ENCODE measurements around the gene STK38L. TPM values are rescaled to one million over a fixed set of nuclear protein-coding genes. Genes with fewer than 3 reads are reported as not detected.

The STK38L gene
- total RNA-seq, 1 experiment from 2014 or later = 25.2 TPM

- ChIA-PET CTCF (no interaction called here), POLR2A (no interaction called here)
- BruUV-seq (replicated peaks) = no TSS peak
- in situ Hi-C loops (cut with HindIII; ENCODE audit: low pct_unique_long_range_greater_than_20kb, low sequenced_read_pairs) = no loop called here
- intact Hi-C loops (cut with micrococcal nuclease; ENCODE audit: unreplicated experiment) = no loop called here
- Histone ChIP-seq H3K27ac (ENCODE audit: low read length) (no peak overlapping the region), H3K27me3 (ENCODE audit: control insufficient read depth, insufficient read depth, low read length) (no peaks in the 10 kb centered on the region), H3K4me1 (ENCODE audit: control insufficient read depth, insufficient read depth, low read length) (peaks cover 7% of the 10 kb centered on the region; the same call in 1 of the 2 replicates), H3K9me3 (ENCODE audit: control insufficient read depth, insufficient read depth, low read depth, low read length) (no peaks in the 10 kb centered on the region), H3K4me3 (ENCODE audit: low read depth in 2 of 2, low read length in 2 of 2) (no peak overlapping the region), H3K36me3 (ENCODE audit: control insufficient read depth, insufficient read depth, low read length) (no peaks in the 10 kb centered on the region)
- DNase-seq (ENCODE audit: low read depth, low spot score) (peak; percentile 5), ATAC-seq (peak; percentile 68)
- TF ChIP-seq CTCF (IDR thresholded peaks at IDR 0.05) (no peak), POLR2AphosphoS5 (IDR thresholded peaks at IDR 0.05; ENCODE audit: low read depth, low read length) (no peak), REST (IDR thresholded peaks at IDR 0.05; ENCODE audit: insufficient read depth in 1 of 2, low read depth in 2 of 2, low read length in 1 of 2) (no peak), SIN3A (IDR thresholded peaks at IDR 0.05; ENCODE audit: borderline replicate concordance, insufficient read depth, low read depth, low read length) (no peak), TCF7L2 (IDR thresholded peaks at IDR 0.05; ENCODE audit: low read depth, low read length) (no peak)
Observed at GRCh38 chr12:27277846-27278260, 33.8 kb downstream of the STK38L start.

GRCh38 chr12:27279826-27280225 lies 35.7 kb downstream of the STK38L start:
- no peak for ATAC-seq
- Histone ChIP-seq H3K36me3 (ENCODE audit: control insufficient read depth, insufficient read depth, low read length) (no peaks in the 10 kb centered on the region), H3K9me3 (ENCODE audit: control insufficient read depth, insufficient read depth, low read depth, low read length) (no peaks in the 10 kb centered on the region), H3K4me1 (ENCODE audit: control insufficient read depth, insufficient read depth, low read length) (peaks cover 7% of the 10 kb centered on the region; the same call in 1 of the 2 replicates), H3K27ac (ENCODE audit: low read length) (no peak overlapping the region), H3K27me3 (ENCODE audit: control insufficient read depth, insufficient read depth, low read length) (no peaks in the 10 kb centered on the region), H3K4me3 (ENCODE audit: low read depth in 2 of 2, low read length in 2 of 2) (no peak overlapping the region)
- in situ Hi-C loops (cut with HindIII; ENCODE audit: low pct_unique_long_range_greater_than_20kb, low sequenced_read_pairs) = no loop called here
- intact Hi-C loops (cut with micrococcal nuclease; ENCODE audit: unreplicated experiment) = no loop called here
- CTCF ChIA-PET = interaction anchor here (0.7 to 1.0 kb wide), 3 partner anchors 27 to 537 kb away, joined by 4 to 13 read pairs (median 4); no protein-coding TSS in a partner anchor
- peak; percentile 25; the same call in 1 of the 2 replicates for TF ChIP-seq TCF7L2 (IDR thresholded peaks at IDR 0.05; ENCODE audit: low read depth, low read length)
- TF ChIP-seq REST (IDR thresholded peaks at IDR 0.05; ENCODE audit: insufficient read depth in 1 of 2, low read depth in 2 of 2, low read length in 1 of 2) = no peak
- POLR2A ChIA-PET = interaction anchor here (0.7 kb wide), 1 partner anchor 1364 kb away, joined by 10 read pairs; no protein-coding TSS in a partner anchor
- BruUV-seq (replicated peaks) = no TSS peak
- no peak for DNase-seq (ENCODE audit: low read depth, low spot score)
